Activated CD4-positive, alpha-beta T cell treated with anti-CD3 and anti-CD28 coated beads, Interleukin-2, amount 50 U/mL, for 4 hours (primary cell): ENCODE data around the gene MYBPHL.

Experiments used
- DNase-seq, 2 experiments: peaks; one replicate each; pipeline ENCODE4 v3.0.0-alpha.2; 2020

MYBPHL gene, protein sequence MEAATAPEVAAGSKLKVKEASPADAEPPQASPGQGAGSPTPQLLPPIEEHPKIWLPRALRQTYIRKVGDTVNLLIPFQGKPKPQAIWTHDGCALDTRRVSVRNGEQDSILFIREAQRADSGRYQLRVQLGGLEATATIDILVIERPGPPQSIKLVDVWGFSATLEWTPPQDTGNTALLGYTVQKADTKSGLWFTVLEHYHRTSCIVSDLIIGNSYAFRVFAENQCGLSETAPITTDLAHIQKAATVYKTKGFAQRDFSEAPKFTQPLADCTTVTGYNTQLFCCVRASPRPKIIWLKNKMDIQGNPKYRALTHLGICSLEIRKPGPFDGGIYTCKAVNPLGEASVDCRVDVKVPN

GRCh38 chr1:109306832-109307273, at the start of gene MYBPHL:
Gene MYBPHL (minus strand): TSS chr1:109307011. CDS start chr1:109306991, 20 bp downstream.
- no peak for DNase-seq

DNA sequence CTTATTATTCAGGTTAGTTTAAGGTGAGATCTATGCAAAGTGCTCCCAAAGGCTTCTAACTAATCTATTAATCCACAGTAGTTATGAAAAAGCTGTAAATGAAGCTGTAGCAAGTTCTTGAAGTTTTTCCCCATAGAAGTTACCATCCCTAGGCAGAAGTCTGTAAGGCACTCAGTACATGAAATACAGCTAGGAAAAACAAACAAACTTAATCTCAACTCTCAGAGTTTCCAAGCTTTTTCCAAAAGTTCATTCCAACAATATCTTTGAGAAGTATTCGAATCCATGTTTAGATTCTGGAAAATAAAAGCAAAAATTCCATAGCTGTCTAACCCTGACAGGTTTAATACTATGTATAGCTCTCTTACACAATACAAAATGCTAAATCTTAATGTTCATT, 49.7 kb upstream of the MYBPHL start:
- no peak for DNase-seq

- no peak for DNase-seq
These were observed 48.1 kb upstream of the MYBPHL start for GRCh38 chr1:109354929-109355328.

DNA sequence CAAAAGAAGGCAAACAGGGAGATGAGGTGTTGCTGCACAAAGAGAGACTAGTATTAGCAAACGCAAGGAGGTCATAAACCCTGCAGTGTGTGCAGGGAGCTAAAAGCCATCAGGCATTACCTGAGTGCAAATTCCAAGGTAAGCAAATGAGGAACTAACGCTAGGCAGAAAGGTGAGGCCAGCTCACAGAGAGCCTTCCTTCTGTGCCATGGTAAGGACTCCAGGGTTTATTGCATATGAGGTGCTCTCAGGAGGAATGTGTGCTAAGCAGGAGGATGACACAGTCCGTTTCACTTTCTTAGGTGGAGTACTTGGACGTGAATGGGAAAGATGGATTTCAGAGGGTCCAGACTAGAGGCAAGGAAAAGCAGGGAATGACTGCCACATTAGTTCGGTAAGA, 44.6 kb upstream of the MYBPHL start:
- no peak for DNase-seq

DNA sequence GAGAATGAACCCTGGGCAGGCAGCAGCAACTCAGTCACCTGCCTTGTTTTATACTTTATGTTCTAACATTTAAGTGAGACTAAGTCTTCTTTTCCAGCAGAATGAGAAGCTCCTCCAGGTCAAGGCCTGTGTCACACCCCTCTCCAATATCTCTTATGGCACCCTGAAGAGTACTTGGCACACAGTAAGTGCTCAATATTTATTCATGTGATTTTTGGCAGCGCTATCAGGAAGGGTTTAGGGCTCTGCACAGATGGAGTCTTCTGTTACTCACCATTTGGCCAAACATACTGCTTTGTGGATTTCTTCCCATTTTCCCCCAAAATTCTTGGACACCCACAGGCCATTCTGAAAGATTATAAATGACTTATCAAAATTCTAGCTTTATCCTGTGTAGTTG, 43.8 kb upstream of the MYBPHL start:
- no peak for DNase-seq

DNA sequence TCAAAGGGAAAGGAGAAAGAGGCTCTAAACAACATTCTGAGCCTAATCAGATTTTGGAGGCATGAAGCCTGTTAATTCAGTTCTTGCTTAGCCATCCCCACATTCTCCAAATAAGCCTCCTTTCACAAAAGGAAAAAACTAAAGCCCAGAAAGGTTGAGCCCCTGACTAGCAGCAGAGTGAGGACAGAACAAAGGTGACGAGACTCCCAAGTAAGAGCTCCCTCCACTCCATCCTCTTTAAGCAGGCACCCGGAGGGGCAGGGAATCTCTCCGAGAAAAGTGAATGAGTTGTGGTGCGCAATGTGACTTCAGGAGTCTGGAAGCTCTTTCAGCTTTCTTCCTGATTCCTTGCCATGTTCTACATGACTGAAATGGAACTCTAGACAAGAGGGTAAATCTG, 43.4 kb upstream of the MYBPHL start:
- DNase-seq = no peak

- DNase-seq = no peak
These were observed 40.7 kb upstream of the MYBPHL start for GRCh38 chr1:109347511-109347910.

GRCh38 chr1:109341944-109342930, 35.4 kb upstream of the MYBPHL start:
- DNase-seq = no peak

DNA sequence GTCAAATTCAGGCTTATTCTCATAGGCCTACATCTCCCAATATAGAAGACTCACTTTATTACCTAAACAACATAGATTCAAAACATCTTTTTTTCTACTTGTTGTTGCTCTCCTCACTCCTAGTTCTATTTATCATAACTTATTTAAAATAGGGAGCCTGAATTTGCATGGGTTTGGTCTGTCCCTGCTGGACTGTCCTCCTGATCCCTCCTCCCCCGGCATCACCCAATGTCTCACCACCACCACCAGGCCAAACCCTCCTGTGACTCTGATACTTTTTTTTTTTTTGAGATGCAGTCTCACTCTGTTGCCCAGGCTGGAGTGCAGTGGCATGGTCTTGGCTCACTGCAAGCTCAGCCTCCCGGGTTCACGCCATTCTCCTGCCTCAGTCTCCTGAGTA, 31.8 kb upstream of the MYBPHL start:
- DNase-seq = no peak

DNA sequence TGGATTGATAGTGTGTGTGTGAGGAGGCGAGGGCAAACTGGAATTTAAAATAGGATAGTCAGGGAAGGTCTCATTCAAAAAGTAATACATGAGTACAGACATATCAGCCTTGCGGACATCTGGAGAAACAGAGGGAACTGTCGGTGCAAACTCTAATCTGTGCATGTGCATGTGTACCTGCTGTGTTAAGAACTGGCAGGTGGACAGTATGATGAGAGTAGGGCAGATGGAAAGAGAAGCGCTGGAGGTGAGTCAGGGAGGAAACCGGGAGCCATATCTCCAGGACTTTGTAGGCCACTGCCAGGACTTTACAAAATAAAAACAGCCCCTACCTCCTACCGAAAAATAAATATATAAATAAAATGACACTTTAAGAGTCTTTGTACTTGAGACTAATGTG, 31.3 kb upstream of the MYBPHL start:
- no peak for DNase-seq

DNA sequence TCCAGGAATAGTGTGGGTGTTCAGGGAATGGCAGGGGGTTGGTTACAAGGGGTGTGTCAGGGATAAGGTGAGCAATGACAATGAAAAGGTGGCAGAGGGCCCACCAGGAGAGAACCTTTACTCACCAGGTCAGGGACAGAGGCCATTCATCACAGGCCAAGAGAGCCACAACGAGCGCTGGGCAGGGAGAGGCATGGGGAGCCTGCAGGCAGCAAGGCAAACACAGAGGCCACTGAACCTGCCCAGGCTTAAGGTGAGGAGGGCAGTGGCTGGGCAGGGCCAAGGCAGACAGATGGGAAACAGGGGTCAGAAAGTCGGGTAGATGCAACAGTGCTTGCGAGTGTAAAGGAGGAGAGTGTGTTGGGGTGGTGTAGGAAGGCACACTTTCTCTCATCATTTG, 28.3 kb upstream of the MYBPHL start:
- no peak for DNase-seq

GRCh38 chr1:109331113-109331512, 24.3 kb upstream of the MYBPHL start:
- DNase-seq = no peak

DNA sequence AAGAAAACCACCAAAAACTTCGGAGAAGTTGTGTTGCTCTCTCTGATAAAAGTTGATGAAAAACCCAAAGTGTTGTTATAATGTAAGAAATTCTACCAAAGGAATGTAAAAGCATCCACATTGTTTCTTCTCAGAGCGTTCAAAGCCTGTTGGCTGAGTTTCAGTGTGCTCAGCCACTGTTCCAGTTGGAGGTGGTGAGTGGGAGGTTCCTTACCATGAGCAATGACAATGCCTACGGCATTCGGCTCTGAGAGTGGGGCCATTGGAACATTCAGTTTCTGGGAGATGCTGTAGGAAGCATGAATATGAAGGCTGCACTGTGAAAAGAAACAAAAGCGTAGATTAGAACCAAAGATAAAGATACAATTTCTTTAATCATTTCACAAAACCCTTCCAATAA, 20.5 kb upstream of the MYBPHL start:
- no peak for DNase-seq

DNA sequence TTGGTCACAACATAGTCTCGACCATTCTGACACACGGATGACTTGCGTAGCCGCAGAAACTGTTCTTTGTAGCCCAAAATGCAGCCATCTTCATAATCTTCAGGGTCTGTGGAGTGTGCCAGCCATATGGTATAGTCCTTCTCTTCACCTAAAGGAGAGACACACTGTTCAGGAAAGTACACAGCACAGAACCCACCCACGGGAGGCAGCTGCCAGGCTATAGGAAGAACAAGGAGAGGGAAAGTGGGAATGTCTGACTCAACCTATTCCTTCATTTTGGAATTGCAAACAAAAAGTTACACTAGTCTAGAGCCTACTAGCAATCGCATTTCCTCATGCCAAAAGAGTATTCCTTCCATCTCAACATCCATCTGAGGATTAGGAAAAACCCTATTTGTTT, 16.2 kb upstream of the MYBPHL start:
- DNase-seq = no peak

DNA sequence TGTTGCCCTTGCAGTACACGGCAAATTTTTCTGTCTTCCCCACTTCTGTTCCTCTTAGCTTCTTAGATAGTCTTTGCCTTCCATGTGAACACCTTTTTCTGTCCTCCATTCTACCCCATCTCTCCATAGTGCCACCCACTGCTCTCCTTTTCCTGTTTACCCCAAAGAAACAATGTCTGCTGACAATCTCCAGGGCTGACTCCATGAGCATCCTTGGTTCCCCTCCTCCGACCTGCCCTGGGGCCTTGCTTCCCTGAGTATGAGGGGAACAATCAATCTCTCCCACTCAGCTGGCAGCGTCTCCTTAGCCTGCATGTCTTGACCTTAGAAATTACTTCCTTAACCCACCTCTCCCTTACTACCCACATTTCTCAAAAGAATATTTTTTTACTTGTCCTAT, 12.3 kb upstream of the MYBPHL start:
- DNase-seq = no peak

- no peak for DNase-seq
These were observed 9.7 kb upstream of the MYBPHL start for GRCh38 chr1:109316506-109316905.

DNA sequence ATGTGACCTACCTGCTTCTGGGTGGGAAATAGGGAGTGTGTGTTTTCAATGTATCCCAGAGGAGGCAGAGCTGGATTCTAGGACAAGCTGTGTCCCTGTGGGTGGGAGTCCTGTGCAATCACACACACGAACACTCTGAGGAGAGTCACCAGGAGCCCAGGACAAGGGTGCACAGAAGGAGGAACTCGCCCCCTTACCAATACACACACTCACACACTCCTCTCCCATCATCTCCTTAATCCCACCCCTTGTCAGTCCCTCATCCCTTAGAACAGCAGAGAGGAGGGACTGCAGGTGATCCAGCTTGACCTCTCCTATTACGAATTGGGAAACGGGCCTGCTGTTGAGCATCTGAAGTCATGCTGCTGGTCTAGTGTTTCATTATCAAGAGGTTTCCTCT, 8.5 kb upstream of the MYBPHL start:
- no peak for DNase-seq

DNA sequence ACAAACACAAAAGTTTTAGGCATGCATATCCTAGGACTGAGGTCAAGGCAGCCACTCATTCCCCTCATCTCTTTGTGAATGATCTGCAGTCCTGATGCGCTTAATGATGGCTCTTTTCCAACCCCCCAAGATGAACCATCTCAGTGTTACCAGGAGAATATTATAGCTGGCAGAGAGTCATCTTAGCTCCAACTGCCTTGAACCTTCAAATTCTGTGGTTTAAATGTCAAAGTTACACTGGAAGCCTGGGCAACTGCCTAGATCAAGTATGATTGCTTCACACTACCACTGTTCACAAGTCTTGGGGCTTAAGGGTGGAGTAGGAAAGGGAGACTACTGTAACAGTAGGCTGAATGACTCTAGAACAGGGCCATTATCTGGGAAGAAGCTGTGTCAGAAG, 8.0 kb upstream of the MYBPHL start:
- DNase-seq = no peak

- no peak for DNase-seq
These were observed 6.4 kb upstream of the MYBPHL start for GRCh38 chr1:109312978-109313775.

GRCh38 chr1:109312246-109312645, 5.4 kb upstream of the MYBPHL start:
- no peak for DNase-seq

DNA sequence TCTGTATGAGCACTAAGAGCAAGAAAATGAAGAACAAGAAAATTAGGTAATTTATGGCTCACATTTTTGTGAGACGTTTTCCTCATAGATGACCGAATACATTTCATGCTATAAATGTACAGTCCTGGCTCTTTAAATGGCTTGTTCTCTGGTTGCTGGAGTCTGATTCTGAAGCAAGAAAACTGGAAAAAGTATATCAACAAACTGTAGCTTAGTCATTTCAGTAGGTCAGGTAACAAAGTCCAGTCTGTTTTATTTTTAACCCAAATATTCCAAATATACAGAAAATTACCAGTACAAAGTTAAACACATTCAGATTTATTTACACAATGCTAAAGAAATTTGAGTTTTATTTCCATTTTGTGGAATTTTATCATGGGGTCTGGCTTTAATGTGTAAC, 2.5 kb upstream of the MYBPHL start:
- no peak for DNase-seq

- no peak for DNase-seq
These were observed 637 bp upstream of the MYBPHL start for GRCh38 chr1:109307274-109308021.
